HG03571 (cell line): ENCODE measurements around the gene MAG.

ENCODE experiments used
- ATAC-seq: cut with Tn5 transposase; IDR thresholded peaks from one replicate; pipeline ENCODE4 v1.9.1; 2021; ENCODE audit not compliant: unreplicated experiment

The MAG gene

GRCh38 chr19:35264268-35265125 lies 27.5 kb upstream of the MAG start:
- ATAC-seq: no peak

GRCh38 chr19:35265126-35265899 lies 26.6 kb upstream of the MAG start:
- ATAC-seq: no peak

DNA sequence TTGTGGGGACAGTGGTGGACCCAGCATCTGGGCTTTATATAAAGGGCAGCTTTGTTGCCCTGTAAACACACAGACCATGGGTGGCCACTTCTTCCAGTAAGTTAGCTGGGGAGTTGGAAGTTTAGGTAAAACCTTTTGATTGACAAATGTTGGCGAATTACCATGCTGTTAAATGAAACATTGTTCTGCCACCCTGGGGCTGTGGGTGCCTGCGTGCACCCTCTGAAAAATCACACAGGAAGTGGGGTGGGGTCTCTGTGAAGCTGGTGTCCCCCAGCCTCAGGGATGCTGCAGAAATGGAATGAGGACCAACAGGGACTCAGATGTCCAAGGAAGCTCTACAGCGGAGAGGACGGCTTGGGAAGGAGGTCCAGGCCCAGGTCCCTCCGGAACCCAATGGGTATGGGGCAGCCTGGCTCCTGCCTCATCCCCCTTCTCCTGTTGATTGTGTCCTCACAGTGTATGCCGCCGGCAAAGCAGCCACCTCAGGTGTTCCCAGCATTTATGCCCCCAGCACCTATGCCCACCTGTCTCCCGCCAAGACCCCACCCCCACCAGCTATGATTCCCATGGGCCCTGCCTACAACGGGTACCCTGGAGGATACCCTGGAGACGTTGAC lies 26.0 kb upstream of the MAG start:
- ATAC-seq: no peak

- no peak for ATAC-seq
Observed at GRCh38 chr19:35266520-35267352, 25.2 kb upstream of the MAG start.

DNA sequence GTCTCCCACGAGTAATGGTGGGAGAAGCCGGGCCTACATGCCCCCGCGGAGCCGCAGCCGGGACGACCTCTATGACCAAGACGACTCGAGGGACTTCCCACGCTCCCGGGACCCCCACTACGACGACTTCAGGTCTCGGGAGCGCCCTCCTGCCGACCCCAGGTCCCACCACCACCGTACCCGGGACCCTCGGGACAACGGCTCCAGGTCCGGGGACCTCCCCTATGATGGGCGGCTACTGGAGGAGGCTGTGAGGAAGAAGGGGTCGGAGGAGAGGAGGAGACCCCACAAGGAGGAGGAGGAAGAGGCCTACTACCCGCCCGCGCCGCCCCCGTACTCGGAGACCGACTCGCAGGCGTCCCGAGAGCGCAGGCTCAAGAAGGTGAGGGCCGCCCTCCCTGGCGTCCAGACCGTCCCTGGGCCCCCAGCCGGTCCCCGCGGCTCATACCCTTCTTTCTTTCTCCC lies 24.6 kb upstream of the MAG start:
- no peak for ATAC-seq

DNA sequence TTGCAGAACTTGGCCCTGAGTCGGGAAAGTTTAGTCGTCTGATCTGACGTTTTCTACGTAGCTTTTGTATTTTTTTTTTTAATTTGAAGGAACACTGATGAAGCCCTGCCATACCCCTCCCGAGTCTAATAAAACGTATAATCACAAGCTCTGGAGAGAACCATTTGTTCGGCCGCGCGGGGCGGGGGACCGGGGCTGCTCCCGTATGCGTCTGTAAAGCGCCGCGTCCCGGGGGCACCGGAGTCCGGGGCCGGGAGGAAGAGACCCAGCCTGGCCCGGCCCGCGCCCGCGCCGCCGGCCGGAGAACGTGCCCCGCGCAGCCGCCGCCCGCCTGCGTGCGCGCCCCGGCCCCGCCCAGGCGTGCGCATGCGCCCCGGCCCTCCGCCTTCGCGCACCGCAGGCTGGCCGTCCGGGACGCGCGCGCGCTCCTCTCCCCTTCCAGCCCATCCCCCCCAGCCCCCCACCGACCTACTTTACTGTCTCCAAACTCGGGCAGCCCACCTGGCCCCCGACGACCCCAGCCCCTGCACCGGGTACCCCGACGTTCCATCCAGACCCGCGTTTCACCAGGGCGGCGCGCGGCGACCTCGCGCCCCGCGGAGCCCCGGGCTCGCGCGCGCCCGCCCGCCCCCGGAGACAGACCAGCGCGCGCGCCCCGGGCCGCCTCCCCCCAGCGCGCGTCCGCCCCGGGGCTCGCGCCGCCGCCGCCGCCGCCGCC lies 24.0 kb upstream of the MAG start:
- peak; percentile 34 for ATAC-seq

DNA sequence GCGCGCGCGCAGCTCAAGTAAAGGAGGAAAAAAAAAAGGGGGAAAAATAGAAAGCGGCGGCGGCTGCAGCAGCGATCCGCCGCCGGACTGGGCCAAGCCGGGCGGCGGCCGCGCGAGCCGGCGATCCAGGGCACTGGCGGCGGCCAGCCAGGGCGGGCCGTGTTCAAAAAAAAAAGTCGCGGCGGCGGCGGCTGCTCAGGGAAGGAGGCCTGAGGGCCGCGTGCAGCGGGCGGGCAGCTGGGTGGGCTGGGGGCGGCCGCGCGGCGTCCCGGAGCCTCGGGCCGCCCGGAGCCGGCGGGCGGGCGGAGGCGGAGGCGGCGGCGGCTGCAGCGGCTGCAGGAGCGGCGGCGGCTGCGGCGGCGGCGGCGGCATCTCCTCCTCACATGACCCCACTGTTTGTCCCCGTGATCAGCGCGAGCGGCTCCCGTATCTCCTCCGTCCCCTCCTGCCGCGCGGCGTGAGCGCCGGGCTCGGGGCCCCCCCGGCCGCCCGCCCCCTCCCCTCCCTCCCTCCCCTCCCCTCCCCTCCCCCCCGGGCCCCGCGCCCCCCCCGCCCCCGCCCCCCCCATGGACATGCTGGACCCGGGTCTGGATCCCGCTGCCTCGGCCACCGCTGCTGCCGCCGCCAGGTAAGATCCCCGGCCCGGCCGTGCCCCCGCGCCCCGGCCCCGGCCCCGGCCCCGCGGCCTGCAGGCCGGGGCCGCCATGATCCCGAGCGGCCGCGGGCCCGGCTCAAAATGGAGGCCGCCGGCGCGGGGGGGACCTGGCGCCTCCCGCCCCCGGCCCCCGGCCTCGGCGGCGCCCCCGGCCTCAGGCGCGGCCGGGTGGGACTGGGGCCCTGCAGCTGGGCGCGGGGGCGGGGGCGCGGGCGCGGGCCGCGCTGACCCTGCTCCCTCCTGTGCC lies 23.2 kb upstream of the MAG start, which contains the start of gene USF2:
TSS of gene USF2 (plus strand) at position 427 of the 902 bp plus-strand sequence. CDS start at position 567, 140 bp downstream.
- ATAC-seq: peak; percentile 22

GRCh38 chr19:35269438-35270117 lies 22.4 kb upstream of the MAG start:
- peak; percentile 44 for ATAC-seq

- no peak for ATAC-seq
Observed at GRCh38 chr19:35270381-35270811, 21.6 kb upstream of the MAG start.

GRCh38 chr19:35271546-35271945 lies 20.4 kb upstream of the MAG start:
- ATAC-seq: no peak

GRCh38 chr19:35272122-35272719 lies 19.7 kb upstream of the MAG start:
- no peak for ATAC-seq

- ATAC-seq: no peak
Observed at GRCh38 chr19:35272954-35273649, 18.9 kb upstream of the MAG start.

GRCh38 chr19:35273686-35274259 lies 18.2 kb upstream of the MAG start:
- no peak for ATAC-seq

DNA sequence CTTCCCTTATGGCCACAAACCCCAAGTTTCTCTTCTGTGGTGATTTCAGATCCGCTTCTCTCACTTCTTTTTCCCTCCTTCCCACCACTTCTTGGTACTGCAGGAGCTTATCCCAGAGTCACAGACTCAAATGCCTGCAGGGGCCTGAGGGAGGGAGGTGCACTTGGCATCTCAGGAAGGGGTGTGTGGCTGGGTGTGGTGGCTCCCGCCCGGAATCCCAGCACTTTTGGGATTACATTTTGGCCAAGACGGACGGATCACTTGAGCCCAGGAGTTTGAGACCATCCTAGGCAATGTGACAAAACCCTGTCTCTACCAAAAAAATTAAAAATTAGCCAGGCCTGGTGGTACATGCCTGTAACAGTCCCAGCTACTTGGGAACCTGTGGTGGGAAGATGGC lies 17.6 kb upstream of the MAG start:
- ATAC-seq: no peak

- no peak for ATAC-seq
Observed at GRCh38 chr19:35276706-35277281, 15.2 kb upstream of the MAG start.

DNA sequence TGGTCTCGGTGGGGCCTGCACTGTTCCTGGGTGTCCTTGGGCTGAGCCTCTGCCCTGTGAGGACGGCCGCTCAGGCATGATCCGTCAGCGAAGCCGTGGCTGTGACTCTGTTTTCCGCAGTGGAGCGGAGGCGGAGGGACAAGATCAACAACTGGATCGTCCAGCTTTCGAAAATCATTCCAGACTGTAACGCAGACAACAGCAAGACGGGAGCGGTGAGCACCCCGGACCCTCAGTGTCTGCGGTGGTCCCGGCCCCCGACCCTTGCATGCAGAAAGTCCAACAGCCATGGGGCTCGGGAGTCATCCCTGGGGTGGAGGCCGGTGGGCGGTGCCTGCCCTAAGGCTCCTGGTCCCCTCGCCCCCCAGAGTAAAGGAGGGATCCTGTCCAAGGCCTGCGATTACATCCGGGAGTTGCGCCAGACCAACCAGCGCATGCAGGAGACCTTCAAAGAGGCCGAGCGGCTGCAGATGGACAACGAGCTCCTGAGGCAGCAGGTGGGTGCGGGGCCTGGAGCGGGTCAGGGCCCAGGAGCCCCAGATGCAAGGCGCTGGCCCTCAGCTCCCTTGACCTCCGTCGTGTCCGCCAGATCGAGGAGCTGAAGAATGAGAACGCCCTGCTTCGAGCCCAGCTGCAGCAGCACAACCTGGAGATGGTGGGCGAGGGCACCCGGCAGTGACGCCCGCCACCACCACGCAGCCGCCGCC lies 13.2 kb upstream of the MAG start:
- ATAC-seq: no peak
